Hepatocyte (in vitro differentiated cells): ENCODE results near the gene PLD2.
"Not testable (repeated sequence)": the region's sequence is repeated elsewhere in the genome, so short reads cannot be mapped to it uniquely, and the experiment has no call there.

ENCODE experiments used
- EZH2 ChIP-seq: fragments of 200-600 bp; sonication (generic); IDR thresholded peaks from 2 replicates; pipeline ENCODE4 v1.6.1; 2016; ENCODE audit warnings: antibody characterized with exemption, mild to moderate bottlenecking, borderline replicate concordance
- EZH2phosphoT487 ChIP-seq: fragments of 200-600 bp; sonication (generic); IDR thresholded peaks from one replicate; pipeline ENCODE4 v1.6.1; 2018; ENCODE audit warnings: antibody characterized with exemption, mild to moderate bottlenecking, low read depth, moderate library complexity; ENCODE audit not compliant: unreplicated experiment, severe bottlenecking
- TF ChIP-seq, protein P1 (sequence below): fragments of 200-600 bp; sonication (generic); IDR thresholded peaks from 2 replicates; pipeline ENCODE4 v1.5.1; 2016; ENCODE audit warnings: antibody characterized with exemption, mild to moderate bottlenecking; ENCODE audit not compliant: poor library complexity

DNA sequence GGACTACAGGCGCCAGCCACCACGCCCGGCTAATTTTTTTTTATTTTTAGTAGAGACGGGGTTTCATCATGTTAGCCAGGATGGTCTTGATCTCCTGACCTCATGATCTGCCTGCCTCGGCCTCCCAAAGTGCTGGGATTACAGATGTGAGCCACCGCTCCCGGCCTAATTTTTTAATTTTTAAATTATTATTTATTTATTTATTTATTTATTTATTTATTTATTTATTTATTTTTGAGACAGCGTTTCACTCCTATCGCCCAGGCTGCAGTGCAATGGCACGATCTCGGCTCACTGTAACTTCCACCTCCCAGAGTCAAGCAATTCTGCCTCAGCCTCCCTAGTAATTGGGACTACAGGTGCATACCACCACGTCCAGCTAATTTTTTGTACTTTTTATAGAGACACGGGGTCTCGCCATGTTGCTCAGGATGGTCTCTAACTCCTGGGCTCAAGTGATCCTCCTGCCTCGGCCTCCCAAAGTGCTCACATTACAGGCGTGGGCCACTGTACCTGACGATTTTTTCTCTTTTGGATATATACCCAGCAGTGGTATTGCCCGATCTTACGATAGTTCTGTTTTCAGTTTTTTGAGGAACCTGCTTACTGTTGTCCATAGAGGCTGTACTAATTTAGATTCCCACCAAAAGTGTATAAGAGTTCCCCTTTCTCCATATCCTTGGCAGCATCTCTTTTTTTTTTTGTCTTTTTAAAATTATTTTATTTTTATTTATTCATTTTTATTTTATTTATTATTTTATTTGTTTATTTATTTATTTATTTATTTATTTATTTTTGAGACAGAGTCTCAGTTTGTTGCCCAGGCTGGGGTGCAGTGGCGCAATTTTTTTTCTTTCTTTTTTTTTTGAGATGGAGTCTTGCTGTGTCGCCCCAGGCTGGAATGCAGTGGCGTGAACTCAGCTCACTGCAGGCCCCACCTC is 62.4 kb downstream of the PLD2 start:
- TF ChIP-seq, protein P1, sequence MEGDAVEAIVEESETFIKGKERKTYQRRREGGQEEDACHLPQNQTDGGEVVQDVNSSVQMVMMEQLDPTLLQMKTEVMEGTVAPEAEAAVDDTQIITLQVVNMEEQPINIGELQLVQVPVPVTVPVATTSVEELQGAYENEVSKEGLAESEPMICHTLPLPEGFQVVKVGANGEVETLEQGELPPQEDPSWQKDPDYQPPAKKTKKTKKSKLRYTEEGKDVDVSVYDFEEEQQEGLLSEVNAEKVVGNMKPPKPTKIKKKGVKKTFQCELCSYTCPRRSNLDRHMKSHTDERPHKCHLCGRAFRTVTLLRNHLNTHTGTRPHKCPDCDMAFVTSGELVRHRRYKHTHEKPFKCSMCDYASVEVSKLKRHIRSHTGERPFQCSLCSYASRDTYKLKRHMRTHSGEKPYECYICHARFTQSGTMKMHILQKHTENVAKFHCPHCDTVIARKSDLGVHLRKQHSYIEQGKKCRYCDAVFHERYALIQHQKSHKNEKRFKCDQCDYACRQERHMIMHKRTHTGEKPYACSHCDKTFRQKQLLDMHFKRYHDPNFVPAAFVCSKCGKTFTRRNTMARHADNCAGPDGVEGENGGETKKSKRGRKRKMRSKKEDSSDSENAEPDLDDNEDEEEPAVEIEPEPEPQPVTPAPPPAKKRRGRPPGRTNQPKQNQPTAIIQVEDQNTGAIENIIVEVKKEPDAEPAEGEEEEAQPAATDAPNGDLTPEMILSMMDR, result not testable (repeated sequence)
- not testable (repeated sequence) for TF ChIP-seq EZH2phosphoT487, EZH2
